ENCODE data around the gene MGLL.

MGLL gene

DNA sequence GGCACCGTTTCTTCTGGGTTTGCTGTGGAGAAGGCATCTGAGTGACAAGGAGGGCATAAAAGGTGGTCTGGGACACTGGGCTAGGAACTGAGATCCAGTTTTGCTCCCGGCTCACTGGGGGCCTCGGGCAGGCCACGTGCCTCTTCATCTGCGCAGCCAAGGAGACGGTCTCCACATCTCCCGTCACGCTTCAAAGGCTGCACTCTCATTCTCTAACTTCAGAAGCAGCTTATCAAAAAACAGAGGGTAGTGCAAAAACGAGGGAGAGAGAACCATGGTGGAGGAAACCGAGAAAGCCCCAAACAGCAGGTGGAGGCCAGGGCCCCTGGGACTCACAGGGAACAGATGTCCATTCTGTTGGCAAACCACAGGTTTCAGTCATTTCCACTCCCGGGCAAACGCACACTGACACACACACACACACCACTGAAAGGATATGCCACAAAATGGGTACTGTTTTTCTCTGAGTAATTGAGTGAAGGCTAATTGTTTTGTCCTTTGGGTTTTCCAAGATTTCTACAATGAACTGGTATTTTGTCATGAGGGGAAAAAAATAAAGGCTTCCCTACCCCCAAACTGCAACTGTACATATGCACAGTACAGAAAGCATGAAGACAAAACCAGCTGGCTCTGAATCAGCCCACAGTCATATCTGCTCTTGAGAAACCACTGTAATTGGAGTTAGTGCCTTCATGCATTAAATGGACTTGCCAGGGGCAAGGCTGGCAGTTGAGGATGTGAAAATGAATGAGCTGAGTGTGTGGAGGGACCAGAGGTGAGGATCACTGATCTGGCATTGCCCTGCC is 71.9 kb downstream of the MGLL start:
- no peak overlapping the region for H3K27ac ChIP-seq
- TF ChIP-seq, protein P1, sequence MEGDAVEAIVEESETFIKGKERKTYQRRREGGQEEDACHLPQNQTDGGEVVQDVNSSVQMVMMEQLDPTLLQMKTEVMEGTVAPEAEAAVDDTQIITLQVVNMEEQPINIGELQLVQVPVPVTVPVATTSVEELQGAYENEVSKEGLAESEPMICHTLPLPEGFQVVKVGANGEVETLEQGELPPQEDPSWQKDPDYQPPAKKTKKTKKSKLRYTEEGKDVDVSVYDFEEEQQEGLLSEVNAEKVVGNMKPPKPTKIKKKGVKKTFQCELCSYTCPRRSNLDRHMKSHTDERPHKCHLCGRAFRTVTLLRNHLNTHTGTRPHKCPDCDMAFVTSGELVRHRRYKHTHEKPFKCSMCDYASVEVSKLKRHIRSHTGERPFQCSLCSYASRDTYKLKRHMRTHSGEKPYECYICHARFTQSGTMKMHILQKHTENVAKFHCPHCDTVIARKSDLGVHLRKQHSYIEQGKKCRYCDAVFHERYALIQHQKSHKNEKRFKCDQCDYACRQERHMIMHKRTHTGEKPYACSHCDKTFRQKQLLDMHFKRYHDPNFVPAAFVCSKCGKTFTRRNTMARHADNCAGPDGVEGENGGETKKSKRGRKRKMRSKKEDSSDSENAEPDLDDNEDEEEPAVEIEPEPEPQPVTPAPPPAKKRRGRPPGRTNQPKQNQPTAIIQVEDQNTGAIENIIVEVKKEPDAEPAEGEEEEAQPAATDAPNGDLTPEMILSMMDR (IDR thresholded peaks at IDR 0.05): no peak
- no peak for TF ChIP-seq ZFX (IDR thresholded peaks at IDR 0.05; ENCODE audit: borderline replicate concordance)

DNA sequence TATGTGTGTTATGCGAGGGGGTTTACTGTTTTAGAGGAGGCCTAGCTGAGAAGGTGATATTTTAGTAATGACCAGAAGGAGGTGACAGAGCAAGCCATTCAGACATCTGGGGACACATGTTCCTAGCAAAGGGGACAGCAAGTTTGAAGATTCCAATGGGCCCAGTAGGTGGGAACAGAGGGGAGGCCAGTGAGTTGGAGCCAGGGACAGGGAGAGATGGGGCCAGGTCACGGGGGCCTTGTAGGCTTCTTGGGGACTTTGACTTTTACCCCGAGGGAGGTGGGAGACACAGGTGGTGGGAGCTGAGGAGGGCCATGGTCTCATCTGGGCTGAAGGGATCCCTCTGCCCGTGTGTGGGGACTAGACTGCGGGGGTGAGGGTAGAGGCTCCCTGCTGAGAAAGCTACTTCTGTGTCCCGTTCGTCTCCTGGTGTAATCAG is 72.5 kb downstream of the MGLL start:
- TF ChIP-seq, protein P1 (IDR thresholded peaks at IDR 0.05): no peak
- no peak for TF ChIP-seq ZFX (IDR thresholded peaks at IDR 0.05; ENCODE audit: borderline replicate concordance)
- no peak overlapping the region for H3K27ac ChIP-seq

DNA sequence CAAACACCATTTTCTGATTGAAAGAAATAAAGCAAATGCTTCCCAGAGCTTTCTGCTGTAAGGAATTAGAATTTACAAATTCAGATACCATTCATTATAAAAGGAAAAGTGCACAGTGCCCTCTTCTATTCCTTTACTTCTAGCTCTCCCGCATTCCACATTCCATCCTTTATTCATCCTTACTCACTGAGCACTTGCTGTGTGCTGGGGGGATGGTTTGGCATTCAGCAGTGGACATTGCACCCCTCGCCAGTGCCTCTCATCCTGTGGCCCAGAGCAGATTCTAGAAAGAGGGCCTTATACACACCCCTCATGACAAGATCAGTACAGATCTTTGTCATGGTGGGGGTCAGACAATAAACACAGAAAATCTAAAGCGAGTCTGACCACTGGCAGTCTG is 73.0 kb downstream of the MGLL start:
- TF ChIP-seq, protein P1 (IDR thresholded peaks at IDR 0.05): no peak
- no peak for TF ChIP-seq ZFX (IDR thresholded peaks at IDR 0.05; ENCODE audit: borderline replicate concordance)
- no peak overlapping the region for H3K27ac ChIP-seq

DNA sequence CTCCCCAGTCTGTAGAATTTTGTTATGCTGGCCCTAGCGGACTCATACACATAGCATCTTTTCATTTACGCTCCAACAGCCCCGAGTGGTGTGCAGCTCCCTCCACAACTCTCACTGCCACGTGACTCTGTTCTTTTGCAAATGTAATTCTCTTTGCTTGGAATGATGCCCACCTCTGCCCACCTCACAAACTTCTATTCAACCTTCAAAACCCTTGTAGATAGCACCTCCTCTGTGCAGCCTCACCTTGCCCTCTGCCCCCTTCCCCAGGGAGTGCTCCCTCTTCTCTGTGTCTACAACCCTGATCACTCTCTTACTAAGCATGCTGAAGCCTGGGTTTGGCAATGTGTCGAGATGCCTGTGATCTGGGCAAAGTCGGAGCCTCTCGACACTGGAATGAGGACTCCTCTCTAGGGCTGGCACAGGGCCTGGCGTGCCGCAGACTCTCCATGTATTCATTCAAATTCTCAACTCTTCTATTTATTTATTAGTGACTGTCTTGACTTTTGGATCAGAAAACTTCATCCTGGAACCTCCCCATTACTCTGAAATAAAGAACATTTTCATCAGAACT is 73.5 kb downstream of the MGLL start:
- TF ChIP-seq, protein P1 (IDR thresholded peaks at IDR 0.05): no peak
- no peak for TF ChIP-seq ZFX (IDR thresholded peaks at IDR 0.05; ENCODE audit: borderline replicate concordance)
- H3K27ac ChIP-seq: no peak overlapping the region

DNA sequence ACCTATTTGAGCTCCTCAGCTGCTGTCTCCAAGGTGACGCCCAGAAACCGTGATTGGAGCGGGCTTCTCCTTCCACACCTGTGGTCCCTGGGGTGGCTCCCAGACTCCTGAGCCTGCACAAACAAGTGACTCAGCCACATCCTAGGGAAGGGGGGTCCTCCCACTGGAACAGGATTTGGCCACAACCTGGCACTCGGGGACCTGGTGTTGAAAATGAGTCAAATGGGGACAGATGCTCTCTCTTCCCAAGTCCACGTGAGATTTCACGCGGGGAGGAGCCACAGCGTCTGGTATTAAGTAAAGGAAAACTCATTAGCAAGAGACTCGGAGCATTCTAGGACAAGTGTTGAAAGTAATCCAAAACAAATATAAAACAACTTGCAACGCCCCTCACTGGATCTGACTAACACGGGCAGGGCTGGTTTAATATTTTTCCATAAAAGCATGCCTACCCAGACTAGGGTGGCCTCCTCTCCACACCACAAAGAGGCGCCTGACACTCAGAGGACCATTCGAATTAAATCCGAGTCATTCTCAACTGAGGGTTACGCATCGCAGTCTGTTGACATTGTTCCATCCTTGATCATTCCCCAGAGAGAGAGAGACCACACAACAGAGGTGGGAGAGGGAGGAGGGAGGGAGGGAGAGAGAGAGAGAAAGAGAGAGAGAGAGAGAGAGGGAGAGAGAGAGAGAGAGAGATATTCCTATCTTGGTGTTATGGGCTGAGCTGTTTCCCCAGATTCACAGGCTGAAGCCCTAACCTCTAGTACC is 74.4 kb downstream of the MGLL start:
- no peak overlapping the region for H3K27ac ChIP-seq
- TF ChIP-seq ZFX (IDR thresholded peaks at IDR 0.05; ENCODE audit: borderline replicate concordance): no peak
- TF ChIP-seq, protein P1 (IDR thresholded peaks at IDR 0.05): no peak

DNA sequence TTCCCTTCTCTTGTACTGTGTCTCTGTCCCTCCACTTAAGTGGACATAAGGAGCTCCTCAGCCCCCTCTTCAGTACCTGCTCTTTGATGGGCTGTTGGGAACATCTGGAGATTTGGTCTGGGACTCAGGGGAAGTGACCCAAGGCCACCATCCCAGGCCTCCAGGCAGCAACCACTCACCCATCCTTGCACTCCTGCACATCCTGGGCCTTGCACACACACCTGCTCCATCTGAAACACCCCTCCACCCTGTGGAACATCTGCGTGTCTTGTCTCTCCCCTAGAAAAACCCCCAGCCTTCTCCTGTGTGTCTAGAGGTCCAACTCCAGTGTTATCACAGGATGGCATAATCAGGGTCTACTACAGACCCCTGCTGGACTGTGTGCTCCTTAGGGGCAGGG is 75.2 kb downstream of the MGLL start:
- no peak overlapping the region for H3K27ac ChIP-seq
- TF ChIP-seq, protein P1 (IDR thresholded peaks at IDR 0.05): no peak
- TF ChIP-seq ZFX (IDR thresholded peaks at IDR 0.05; ENCODE audit: borderline replicate concordance): no peak

Measured in 22Rv1 (cell line).